Measurements from ENCODE around the gene PRKCA. TPM values are rescaled to one million over a fixed set of nuclear protein-coding genes. Genes with fewer than 3 reads are reported as not detected.

Gene PRKCA
- total and polyA plus RNA-seq, 2 donors (not counting 3 experiments of a cell fraction or from before 2014, with no cell fraction given), result 7.5 to 34.2 TPM

DNA sequence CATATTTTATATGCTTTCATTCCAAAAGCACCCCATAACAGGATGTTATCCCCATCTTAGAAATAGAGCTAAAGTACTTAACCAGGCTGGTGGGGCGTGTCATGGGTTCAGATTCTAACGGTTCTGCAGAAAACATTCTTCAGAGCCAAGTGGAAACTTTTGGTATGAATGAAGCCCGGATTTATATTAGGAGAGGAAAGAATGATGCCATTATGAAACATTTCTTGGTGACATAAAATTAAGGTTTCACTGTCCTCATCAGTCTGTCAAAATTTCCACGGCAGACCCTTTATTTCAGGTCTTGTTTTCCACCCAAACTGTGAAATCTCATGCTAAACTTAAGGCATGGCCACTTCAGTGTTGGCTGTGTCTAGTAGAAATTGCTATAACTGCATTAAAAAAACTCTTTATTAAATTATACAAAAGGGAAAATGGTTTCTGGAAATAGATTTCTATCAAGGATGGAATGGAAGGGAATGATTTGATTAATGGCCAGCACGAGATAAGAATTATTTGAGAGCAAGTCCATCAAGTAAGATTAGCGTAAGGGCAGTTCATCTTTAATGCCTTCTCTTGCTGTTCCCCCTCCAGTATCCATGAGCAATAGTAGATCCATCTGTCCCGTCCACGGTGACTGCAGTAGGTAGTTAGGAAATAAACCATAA is 11.7 kb downstream of the PRKCA start:
- Histone ChIP-seq H3K9me3 (replicated peaks; ENCODE audit: control insufficient read depth, insufficient read depth, low read length) (no peaks in the 10 kb centered on the region), H3K9me1 (replicated peaks; ENCODE audit: control insufficient read depth, extremely low read depth, insufficient read depth, low read length) (no peaks in the 10 kb centered on the region), H3K4me1 (ENCODE audit: control insufficient read depth, extremely low read depth, insufficient read depth, low read length) (peaks cover 4% of the 10 kb centered on the region), H4K20me1 (replicated peaks; ENCODE audit: control insufficient read depth, extremely low read depth, insufficient read depth, low read length) (no peaks in the 10 kb centered on the region), H3K27me3 (ENCODE audit: control insufficient read depth in 2 of 2, insufficient read depth in 2 of 2, low read length in 2 of 2) (no peaks in the 10 kb centered on the region), H3K4me2 (ENCODE audit: insufficient read depth, low read length) (no peak overlapping the region), H2AFZ (ENCODE audit: low read depth, low read length) (no peak overlapping the region), H3K27ac (ENCODE audit: insufficient read depth, low read depth, low read length) (no peak overlapping the region), H3K9ac (replicated peaks; ENCODE audit: extremely low read depth, insufficient read depth, low read length) (no peak overlapping the region), H3K79me2 (ENCODE audit: control insufficient read depth, insufficient read depth, low read length) (peaks cover 20% of the 10 kb centered on the region), H3K4me3 (replicated peaks in 1 of 3; ENCODE audit: insufficient read depth in 1 of 3, low read depth in 1 of 3, low read length in 3 of 3) (no peak overlapping the region), H3K36me3 (ENCODE audit: control insufficient read depth in 2 of 2, extremely low read depth in 1 of 2, insufficient read depth in 2 of 2, low read length in 2 of 2) (no peaks in the 10 kb centered on the region)
- DNase-seq (ENCODE audit: low read depth, low spot score) (no peak), FAIRE-seq (no peak)
- no TSS peak for BruUV-seq (replicated peaks)
- no peak for TF ChIP-seq MYC (IDR thresholded peaks at IDR 0.05; ENCODE audit: low read depth, low read length)
- no peak for TF ChIP-seq GATA2 (IDR thresholded peaks at IDR 0.05; ENCODE audit: insufficient read depth, insufficient read length, low read depth, low read length)
- TF ChIP-seq FOS (IDR thresholded peaks at IDR 0.05; ENCODE audit: borderline replicate concordance, insufficient read depth, low read length), result no peak
- TF ChIP-seq EZH2 (IDR thresholded peaks at IDR 0.05; ENCODE audit: borderline replicate concordance, low read depth, low read length, severe bottlenecking), result no peak
- no peak for TF ChIP-seq POLR2A (IDR thresholded peaks at IDR 0.05; ENCODE audit: low read depth, low read length)
- TF ChIP-seq, protein P1, sequence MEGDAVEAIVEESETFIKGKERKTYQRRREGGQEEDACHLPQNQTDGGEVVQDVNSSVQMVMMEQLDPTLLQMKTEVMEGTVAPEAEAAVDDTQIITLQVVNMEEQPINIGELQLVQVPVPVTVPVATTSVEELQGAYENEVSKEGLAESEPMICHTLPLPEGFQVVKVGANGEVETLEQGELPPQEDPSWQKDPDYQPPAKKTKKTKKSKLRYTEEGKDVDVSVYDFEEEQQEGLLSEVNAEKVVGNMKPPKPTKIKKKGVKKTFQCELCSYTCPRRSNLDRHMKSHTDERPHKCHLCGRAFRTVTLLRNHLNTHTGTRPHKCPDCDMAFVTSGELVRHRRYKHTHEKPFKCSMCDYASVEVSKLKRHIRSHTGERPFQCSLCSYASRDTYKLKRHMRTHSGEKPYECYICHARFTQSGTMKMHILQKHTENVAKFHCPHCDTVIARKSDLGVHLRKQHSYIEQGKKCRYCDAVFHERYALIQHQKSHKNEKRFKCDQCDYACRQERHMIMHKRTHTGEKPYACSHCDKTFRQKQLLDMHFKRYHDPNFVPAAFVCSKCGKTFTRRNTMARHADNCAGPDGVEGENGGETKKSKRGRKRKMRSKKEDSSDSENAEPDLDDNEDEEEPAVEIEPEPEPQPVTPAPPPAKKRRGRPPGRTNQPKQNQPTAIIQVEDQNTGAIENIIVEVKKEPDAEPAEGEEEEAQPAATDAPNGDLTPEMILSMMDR (IDR thresholded peaks at IDR 0.05; ENCODE audit: extremely low read depth in 1 of 2, insufficient read depth in 1 of 2, low read depth in 1 of 2, low read length in 2 of 2), result no peak
- TF ChIP-seq, protein P2, sequence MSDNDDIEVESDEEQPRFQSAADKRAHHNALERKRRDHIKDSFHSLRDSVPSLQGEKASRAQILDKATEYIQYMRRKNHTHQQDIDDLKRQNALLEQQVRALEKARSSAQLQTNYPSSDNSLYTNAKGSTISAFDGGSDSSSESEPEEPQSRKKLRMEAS (IDR thresholded peaks at IDR 0.05; ENCODE audit: insufficient read depth, insufficient read length), result no peak
- no peak for TF ChIP-seq JUN (IDR thresholded peaks at IDR 0.05; ENCODE audit: borderline replicate concordance, insufficient read depth, insufficient read length, low read depth)
- TF ChIP-seq POLR2AphosphoS5 (IDR thresholded peaks at IDR 0.05; ENCODE audit: insufficient read depth, low read depth, low read length), result no peak
- intact Hi-C loops (cut with micrococcal nuclease), result no loop called here
- POLR2A ChIA-PET, result no interaction called here
- CTCF ChIA-PET, result interaction anchor here (0.6 to 1.6 kb wide), 11 partner anchors 8 to 360 kb away, joined by 3 to 5 read pairs (median 3); no protein-coding TSS in a partner anchor
- dilution Hi-C loops (cut with MboI; ENCODE audit: extremely low pct_ligation_motif_present, low sequenced_read_pairs), result no loop called here

Measured in endothelial cell of umbilical vein (primary cell).